Peyer's patch (tissue), 4 donors: ENCODE data around the gene RILPL2. TPM values are rescaled to one million over a fixed set of nuclear protein-coding genes. Genes with fewer than 3 reads are reported as not detected.

Source experiments
- DNase-seq, 3 donors: peaks; one replicate each; pipeline ENCODE4 v3.0.0-alpha.2; 2017 to 2019
- H3K27ac ChIP-seq, 4 donors: fragments of 200-600 bp; sonication (generic); one replicate each; pipeline ENCODE4 v1.5.1; 2016 to 2019
- H3K27me3 ChIP-seq, 2 donors: fragments of 200-600 bp; sonication (generic); one replicate each; pipeline ENCODE4 v1.5.1; 2019
- H3K36me3 ChIP-seq, 3 donors: fragments of 200-600 bp; sonication (generic); one replicate each; pipeline ENCODE4 v1.5.1; 2016 to 2019
- H3K4me1 ChIP-seq, 4 donors: fragments of 200-600 bp; sonication (generic); one replicate each; pipeline ENCODE4 v1.5.1; 2016 to 2019
- H3K4me3 ChIP-seq, 4 donors: fragments of 200-600 bp; sonication (generic); 1 replicate in 3 of 4; 2 replicates in 1 of 4; pipeline ENCODE4 v1.5.1; 2016 to 2019; ENCODE audit warnings: mild to moderate bottlenecking in 1 of 4
- H3K9me3 ChIP-seq, 4 donors: fragments of 200-600 bp; sonication (generic); one replicate each; pipeline ENCODE4 v1.5.1; 2016 to 2019; ENCODE audit warnings: mild to moderate bottlenecking in 1 of 4
- POLR2A ChIP-seq, 2 donors: fragments of 450-650 bp; IDR thresholded peaks; one replicate each; pipeline ENCODE4 v1.5.1; 2017; ENCODE audit warnings: antibody characterized with exemption in 2 of 2, mild to moderate bottlenecking in 2 of 2, moderate library complexity in 2 of 2
- total RNA-seq, 4 donors: library from RNA; depleted of rRNA; stranded (reverse); fragments of >200 nt; gene quantifications; one replicate each; pipeline ENCODE4 v1.1.0, GENCODE V29; 2016
- TF ChIP-seq, protein P1 (sequence below), 6 experiments: fragments of 450-650 bp in 4 of 6; fragments of 200-600 bp in 2 of 6; sonication (generic) in 1 of 6; IDR thresholded peaks; one replicate each; pipeline ENCODE4 v1.5.1; 2017 to 2019; ENCODE audit warnings: antibody characterized with exemption in 6 of 6, mild to moderate bottlenecking in 3 of 6, moderate library complexity in 1 of 6

The RILPL2 gene
- total RNA-seq, 4 donors from 2014 or later, result 0.70 to 9.9 (median 2.3) TPM

- H3K4me1 ChIP-seq, result peaks cover 0 to 7% (median 0%) of the 10 kb centered on the region in 4 donors
- H3K9me3 ChIP-seq, result no peaks in the 10 kb centered on the region
- no peaks in the 10 kb centered on the region for H3K36me3 ChIP-seq
- peak overlapping the region in 1 of 4 donors; percentile 5 for H3K27ac ChIP-seq
- no peak overlapping the region for H3K4me3 ChIP-seq
- no peak for TF ChIP-seq POLR2A (IDR thresholded peaks at IDR 0.05)
- TF ChIP-seq, protein P1, sequence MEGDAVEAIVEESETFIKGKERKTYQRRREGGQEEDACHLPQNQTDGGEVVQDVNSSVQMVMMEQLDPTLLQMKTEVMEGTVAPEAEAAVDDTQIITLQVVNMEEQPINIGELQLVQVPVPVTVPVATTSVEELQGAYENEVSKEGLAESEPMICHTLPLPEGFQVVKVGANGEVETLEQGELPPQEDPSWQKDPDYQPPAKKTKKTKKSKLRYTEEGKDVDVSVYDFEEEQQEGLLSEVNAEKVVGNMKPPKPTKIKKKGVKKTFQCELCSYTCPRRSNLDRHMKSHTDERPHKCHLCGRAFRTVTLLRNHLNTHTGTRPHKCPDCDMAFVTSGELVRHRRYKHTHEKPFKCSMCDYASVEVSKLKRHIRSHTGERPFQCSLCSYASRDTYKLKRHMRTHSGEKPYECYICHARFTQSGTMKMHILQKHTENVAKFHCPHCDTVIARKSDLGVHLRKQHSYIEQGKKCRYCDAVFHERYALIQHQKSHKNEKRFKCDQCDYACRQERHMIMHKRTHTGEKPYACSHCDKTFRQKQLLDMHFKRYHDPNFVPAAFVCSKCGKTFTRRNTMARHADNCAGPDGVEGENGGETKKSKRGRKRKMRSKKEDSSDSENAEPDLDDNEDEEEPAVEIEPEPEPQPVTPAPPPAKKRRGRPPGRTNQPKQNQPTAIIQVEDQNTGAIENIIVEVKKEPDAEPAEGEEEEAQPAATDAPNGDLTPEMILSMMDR (IDR thresholded peaks at IDR 0.05), result no peak
- H3K27me3 ChIP-seq, result no peaks in the 10 kb centered on the region
- DNase-seq, result no peak
These were observed 43.1 kb upstream of the RILPL2 start for GRCh38 chr12:123479442-123480180.

DNA sequence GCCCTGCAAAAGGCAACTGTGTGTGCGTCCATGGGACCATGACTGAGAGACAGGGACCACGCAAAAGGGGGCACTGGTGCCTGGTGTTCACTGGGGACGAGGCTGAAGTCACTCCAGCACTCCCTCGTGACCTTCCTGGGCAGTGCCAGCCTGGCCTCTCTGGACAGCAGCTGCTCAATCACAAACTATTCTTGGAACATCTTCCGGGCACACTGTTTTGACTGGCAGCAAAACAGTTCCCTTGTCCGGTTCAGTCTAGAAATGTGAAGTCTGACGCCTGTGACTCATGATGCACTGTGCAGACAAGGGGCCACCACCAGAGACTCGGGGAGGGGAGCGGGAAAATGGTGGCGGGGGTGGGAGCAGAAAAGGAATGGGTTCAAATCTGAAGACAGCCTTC lies 42.3 kb upstream of the RILPL2 start:
- DNase-seq, result no peak
- Histone ChIP-seq H3K9me3 (no peaks in the 10 kb centered on the region), H3K27me3 (no peaks in the 10 kb centered on the region), H3K36me3 (no peaks in the 10 kb centered on the region), H3K4me1 (peaks cover 0 to 7% (median 0%) of the 10 kb centered on the region in 4 donors), H3K4me3 (no peak overlapping the region), H3K27ac (no peak overlapping the region)
- TF ChIP-seq POLR2A (IDR thresholded peaks at IDR 0.05), result no peak
- TF ChIP-seq, protein P1 (IDR thresholded peaks at IDR 0.05), result no peak

DNA sequence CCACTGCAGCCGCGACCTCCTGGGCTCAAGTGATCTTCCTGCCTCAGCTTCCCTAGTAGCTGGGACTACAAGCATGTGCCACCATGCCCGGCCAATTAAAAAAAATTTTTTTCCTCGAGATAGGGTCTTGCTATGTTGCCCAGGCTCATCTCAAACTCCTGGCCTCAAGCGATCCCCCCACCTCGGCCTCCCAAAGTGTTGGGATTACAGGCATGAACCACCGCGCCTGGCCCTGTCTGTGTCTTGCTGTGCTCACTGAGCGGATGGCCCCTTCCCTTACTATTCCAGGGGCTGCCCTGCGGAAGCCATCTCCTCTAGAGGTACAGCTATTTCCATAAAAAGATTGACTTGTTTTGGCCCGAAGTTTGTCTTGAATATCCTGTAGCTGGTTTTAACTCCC lies 41.6 kb upstream of the RILPL2 start:
- no peak for DNase-seq
- Histone ChIP-seq H3K27me3 (no peaks in the 10 kb centered on the region), H3K36me3 (no peaks in the 10 kb centered on the region), H3K27ac (no peak overlapping the region), H3K4me1 (peaks cover 0 to 7% (median 0%) of the 10 kb centered on the region in 4 donors), H3K9me3 (no peaks in the 10 kb centered on the region), H3K4me3 (no peak overlapping the region)
- TF ChIP-seq, protein P1 (IDR thresholded peaks at IDR 0.05), result no peak
- no peak for TF ChIP-seq POLR2A (IDR thresholded peaks at IDR 0.05)

DNA sequence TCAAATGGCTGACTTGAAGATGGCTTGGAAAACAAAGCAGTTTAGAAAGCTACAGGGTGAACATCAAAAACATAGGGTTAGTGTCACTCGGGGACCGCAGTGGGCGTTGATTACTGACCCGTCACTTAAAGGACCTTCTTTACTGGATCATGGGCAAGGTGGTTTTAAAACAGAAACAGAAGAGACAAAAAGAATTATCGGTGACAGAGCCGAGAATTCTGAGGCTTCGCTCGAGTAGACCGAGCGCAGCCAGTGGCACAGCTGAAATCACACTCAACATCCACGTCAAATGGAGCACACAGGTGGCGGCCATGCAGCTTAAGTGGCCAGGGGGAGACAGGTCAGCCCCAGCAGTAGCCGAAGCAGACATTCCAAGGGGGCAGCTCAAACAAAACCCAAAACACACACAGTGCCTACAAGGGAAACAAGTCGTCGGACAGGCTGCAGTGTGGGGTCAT lies 38.8 kb upstream of the RILPL2 start:
- no peaks in the 10 kb centered on the region for H3K9me3 ChIP-seq
- TF ChIP-seq, protein P1 (IDR thresholded peaks at IDR 0.05), result no peak
- TF ChIP-seq POLR2A (IDR thresholded peaks at IDR 0.05), result no peak
- DNase-seq, result no peak
- H3K4me1 ChIP-seq, result peaks cover 0 to 7% (median 0%) of the 10 kb centered on the region in 4 donors
- no peaks in the 10 kb centered on the region for H3K27me3 ChIP-seq
- peaks cover 0 to 15% (median 0%) of the 10 kb centered on the region in 3 donors for H3K36me3 ChIP-seq
- H3K27ac ChIP-seq, result peak overlapping the region in 2 of 4 donors; percentile 58 to 69
- H3K4me3 ChIP-seq, result no peak overlapping the region

DNA sequence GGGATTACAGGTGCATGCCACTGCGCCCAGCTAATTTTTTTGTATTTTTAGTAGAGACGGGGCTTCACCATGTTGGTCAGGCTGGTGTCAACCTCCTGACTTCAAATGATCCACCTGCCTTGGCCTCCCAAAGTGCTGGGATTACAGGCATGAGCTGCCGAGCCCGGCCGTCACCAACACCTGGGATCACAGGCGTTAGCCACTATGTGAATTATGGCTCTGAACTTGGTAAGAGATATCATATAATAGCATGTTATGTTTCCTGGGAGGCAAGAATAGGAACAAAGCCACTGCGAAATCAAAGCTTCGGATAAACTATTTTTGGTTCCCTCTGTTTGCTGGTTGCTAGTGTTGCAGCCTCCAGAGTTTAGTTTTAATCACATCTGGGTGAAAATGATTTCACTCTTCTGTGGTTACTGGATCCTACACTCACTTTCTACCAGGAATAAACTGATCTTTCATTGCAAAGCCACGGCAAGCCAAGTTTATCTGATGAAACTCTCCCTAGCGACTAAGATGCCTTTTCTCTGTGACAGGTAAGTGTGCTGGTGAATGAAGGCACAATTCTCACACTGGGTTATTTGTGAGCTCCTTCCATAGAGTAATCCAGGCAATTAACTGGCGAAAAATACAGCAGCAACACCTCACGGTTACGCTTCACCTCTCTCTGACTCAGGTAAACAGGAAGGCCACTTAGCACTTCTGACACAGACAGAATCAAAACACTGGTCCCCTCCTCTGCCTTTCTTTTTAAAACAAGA lies 38.2 kb upstream of the RILPL2 start:
- no peaks in the 10 kb centered on the region for H3K27me3 ChIP-seq
- no peak for DNase-seq
- peaks cover 0 to 15% (median 0%) of the 10 kb centered on the region in 3 donors for H3K36me3 ChIP-seq
- H3K4me3 ChIP-seq, result no peak overlapping the region
- peak overlapping the region in 2 of 4 donors; percentile 58 to 69 for H3K27ac ChIP-seq
- H3K4me1 ChIP-seq, result peaks cover 0 to 7% (median 0%) of the 10 kb centered on the region in 4 donors
- H3K9me3 ChIP-seq, result no peaks in the 10 kb centered on the region
- no peak for TF ChIP-seq POLR2A (IDR thresholded peaks at IDR 0.05)
- TF ChIP-seq, protein P1 (IDR thresholded peaks at IDR 0.05), result no peak
